NCI-H524 (cell line): ENCODE results near the gene GPR179.
A peak's percentile ranks its signal among the peaks of the same experiment; 100 is the strongest.

Source experiments
- DNase-seq, 2 experiments: peaks; one replicate each; lab custom pipeline; 2025; lab: John Stamatoyannopoulos, UW

GPR179 gene

GRCh38 chr17:38342886-38343607 is 709 bp downstream of the GPR179 start:
- DNase-seq, result no peak

GRCh38 chr17:38341035-38341721 is 2.6 kb downstream of the GPR179 start:
- DNase-seq, result peak in 1 of 2 experiments; percentile 67

GRCh38 chr17:38339891-38340290 is 3.9 kb downstream of the GPR179 start:
- DNase-seq, result no peak

DNA sequence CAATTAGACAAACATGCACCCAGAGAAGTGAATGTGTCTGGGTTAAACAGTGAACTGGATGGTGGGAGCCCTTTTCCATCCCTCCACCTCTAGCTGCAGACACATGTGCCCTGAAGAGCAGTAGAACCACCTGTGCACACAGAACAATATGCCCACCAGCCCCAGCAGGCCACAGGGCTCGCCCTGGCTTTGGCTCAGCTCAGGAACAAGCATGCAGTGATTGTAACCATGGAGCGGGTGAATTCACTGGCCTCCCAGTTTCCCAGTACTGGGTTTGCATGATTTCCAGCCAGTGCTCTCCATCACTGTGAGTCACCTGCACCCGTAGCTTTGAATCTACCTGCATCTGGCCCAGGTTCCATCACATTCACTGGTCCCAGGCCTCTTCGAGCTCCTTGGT is 5.2 kb downstream of the GPR179 start:
- DNase-seq, result no peak

DNA sequence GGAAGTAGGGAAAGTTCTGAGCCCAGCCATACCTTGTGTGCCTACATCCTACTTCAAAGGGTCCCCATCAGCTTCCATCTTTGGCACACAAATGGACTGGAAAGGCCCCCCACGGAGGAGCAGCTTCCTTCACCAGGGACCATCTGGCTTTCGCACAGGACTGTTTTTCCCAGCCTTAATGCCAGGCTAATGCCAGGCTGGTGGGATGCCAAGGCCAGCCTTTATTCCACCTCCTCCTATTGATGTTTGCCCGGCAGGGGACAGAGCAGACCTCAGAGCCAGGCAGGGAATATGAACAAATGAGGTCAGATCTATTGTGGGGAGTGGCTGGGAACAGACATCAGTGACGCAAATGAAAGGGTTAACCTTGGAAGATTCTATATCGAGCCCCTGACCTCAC is 5.7 kb downstream of the GPR179 start:
- DNase-seq, result no peak

DNA sequence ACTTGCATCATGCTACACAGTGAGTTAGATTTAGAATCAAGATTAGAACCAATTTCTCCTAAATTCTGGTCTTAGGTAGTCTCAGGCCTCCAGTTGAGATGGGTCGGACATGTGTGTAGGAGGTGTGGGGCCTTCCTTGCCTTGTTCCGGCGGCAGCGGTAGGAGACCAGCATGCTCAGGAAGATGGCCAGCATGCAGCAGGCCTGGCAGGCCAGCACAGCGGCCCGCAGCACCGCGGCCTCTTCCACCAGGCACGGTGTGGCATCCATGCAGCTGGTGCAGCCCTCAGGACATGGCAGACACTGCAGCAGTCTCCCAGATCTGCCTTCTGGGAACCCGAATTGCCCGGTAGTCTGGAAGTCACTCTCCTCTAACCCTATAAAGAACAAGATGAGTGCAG is 6.9 kb downstream of the GPR179 start:
- no peak for DNase-seq

- no peak for DNase-seq
These were observed 9.0 kb downstream of the GPR179 start for GRCh38 chr17:38334480-38335364.

DNA sequence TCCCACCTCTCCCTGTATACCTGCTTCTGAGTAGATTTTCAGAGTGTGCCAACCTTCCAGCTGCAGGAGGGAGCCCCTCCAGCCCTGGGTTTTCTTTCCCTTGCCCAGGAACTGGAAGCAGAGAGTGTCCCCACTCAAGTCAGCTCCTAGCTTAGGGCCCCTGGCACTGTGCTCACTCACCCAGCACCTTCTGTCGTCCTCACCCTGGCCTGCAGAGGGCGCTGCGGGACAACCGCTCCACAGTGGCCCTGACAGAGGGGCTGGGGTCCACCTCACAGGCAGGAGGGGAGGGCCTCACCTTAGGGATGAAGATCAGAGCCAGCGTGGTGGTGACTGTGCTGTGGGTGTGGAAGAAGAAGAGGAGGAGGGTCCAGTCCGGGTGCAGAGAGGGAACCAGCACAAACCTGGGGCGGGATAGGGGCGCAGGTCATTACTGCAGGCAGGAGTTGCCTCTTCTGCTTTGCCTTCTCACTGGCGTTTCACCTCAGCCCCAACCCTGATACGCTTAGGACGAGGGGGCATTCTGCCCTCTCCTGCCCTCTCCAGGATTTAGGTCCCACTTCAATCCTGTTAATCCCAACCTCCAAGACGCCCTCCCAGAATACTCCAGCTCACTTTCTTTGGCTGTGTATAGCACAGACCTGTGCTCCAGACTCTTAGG is 10.0 kb downstream of the GPR179 start:
- DNase-seq, result peak in 1 of 2 experiments; percentile 38

- no peak for DNase-seq
These were observed 11.0 kb downstream of the GPR179 start for GRCh38 chr17:38332735-38333134.

DNA sequence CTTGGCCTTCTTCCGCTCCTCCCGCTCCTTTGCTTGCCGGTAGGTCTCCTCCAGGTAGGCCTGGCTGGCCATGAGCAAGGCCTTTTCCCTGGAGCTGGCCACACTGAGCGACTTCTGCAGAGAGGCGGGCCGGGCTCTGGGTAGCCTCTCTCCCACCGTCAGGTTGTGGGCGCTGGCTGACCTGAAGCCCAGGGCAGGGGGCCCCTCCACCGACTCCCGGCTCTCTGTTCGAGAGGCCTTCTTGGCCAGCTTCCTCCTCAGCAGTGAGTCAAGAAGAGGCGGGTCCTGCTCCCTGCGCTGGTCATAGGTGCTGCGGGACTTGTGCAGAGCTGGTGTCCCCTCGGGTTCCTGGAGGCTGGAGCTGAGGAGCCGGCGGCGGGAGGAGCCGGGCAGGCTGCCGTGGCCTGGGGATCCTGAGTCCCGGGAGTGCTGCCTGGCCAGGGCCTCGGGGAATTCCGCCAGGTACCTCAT is 12.8 kb downstream of the GPR179 start:
- DNase-seq, result no peak

DNA sequence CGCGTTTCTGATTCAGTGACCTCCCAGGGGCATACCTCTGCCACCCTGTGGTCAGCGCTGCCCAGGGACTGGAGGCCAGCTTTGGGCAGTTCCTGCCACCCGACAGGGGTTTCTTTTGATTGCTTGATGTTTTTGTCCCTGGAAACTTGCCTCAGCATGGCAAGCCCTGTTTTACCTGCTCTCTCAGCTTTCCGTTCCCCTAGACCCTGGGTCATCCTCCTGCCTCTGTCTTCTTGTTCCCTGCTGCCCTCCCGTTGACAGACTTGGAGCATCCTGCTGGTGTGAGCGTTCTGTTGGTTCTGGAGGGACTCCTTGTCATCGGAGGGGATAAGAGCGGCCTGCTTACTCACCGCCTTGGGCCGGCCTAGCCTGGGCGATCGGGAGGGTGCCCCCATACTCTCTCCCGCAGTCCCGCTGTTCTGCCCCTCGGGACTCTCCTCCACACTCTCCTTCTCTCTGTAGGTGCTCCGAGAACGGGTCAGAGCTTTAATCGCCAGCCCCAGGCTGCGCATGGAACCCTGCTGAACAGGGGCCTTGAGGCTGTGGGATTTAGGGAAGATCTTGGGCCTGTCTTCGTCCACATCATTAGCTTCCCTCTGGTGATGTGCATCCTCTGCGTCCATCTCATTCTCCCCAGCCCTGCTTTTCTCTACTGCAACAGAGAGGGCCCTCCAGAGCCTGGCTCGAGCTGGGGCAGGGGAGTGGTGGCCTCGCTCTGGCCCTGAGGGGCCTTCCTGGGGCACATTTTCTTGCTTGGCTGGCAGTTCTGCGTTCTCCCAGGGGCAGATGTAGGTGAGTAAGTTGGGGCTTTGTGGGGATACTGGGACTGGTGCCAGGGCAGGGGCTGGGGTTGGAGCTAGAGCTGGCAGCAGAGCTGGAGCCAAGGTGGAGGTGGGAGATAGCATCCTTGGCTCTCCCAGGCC is 13.7 kb downstream of the GPR179 start:
- no peak for DNase-seq

GRCh38 chr17:38329284-38329683 is 14.5 kb downstream of the GPR179 start:
- no peak for DNase-seq

- DNase-seq, result no peak
These were observed 15.1 kb downstream of the GPR179 start for GRCh38 chr17:38328620-38329019.

GRCh38 chr17:38327936-38328335 is 15.8 kb downstream of the GPR179 start:
- no peak for DNase-seq

DNA sequence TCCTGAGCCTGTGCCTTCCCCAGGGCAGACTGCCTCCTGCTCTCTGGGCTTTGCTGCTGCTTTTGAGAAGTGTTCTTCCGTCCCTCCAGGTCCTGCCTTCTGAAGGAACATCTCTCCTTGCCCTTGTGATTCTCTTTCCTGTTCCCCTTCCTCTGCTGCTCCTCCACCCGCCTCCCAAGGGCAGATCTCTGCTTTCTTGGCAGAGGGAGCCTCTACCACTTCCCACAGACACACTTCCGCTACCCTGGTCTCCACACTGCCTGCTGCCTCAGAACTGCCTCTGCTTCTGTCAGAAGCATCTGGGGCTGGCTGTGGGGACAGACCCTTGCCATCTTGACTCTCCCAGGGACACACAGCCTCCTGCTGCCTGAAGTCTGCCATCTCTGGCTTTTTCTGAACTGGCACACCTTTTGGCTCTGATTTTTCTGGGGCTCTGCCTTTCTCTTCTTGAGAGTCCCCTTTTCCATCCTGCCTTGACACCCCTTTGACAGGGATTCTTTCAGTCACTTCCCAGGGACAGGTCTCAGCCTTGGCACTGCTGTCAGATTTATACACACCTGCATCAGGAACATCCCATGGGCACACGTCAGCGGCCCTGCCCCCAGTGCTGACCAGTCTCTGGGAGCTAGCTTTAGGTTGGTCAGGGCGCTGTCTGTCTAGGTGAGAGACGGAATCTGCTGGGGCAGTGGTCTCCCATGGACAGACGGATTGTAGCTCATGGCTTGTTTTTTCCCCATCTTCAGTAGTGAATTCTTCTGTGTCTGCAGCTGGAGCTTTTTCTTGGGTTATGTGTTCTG is 16.6 kb downstream of the GPR179 start:
- no peak for DNase-seq

- no peak for DNase-seq
These were observed 18.4 kb downstream of the GPR179 start for GRCh38 chr17:38325221-38325851.

DNA sequence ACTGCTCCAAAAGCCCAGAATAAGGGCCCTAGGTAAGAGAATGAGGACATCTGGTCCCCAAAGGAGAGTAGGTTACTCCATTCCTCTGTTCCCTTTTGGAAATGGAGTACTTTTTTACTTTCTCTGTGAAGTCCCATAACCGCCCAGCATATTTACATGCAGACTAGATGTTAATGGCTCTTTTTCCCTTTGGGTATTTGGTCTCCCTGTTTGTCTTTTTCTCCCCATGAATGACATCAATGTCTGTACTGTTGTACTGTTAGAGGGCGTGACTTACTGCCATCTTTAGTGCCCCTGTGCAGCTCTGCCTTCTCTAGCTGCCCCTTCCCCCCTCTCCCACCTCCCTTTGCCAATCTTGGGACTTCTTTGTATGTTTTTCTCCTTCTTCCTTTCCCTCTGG is 19.0 kb downstream of the GPR179 start:
- DNase-seq, result no peak

DNA sequence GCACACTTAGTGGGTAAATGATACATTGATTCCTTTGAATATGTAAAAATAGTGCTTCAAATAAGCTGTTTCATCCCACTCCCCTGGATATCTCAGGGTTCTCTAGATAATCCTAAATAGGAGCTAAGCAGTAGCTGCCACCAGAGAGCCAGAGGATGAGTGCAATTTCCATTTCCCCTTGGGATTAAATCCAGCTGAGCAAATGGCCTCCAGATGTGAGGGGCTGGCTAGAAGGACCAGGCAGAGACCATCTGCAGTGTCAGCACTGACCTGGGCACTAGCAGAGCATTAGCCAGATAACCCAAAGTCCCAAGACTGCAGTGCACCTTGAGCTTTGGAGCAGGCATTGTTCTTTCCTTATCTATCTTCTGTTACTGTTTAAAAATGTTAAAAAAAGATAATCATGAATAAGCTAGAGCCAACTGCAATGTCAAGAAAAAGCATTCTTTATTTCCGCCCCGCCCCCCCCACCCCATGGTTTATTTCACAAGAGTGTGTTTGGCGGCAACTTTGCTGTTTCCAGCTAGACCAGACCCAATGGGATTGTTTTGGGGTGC is 19.5 kb downstream of the GPR179 start:
- no peak for DNase-seq

- no peak for DNase-seq
These were observed 20.9 kb downstream of the GPR179 start for GRCh38 chr17:38322897-38323296.
